H1 (cell line): ENCODE results near the gene INPP4B. TPM values are rescaled to one million over a fixed set of nuclear protein-coding genes. Genes with fewer than 3 reads are reported as not detected.

Experiments
- CBX5 ChIP-seq: fragments of 300-800, 300-1000 bp; sonication (generic); IDR thresholded peaks from 2 replicates; pipeline ENCODE4 v1.7.1; 2016; ENCODE audit warnings: antibody characterized with exemption, low read length, low read depth
- CHD2 ChIP-seq: IDR thresholded peaks from 2 replicates; pipeline ENCODE4 v1.6.1; 2012; ENCODE audit warnings: low read length, improper control_type of control experiment
- CHD7 ChIP-seq: fragments of 300-600 bp; sonication (generic); IDR thresholded peaks from 2 replicates; pipeline ENCODE4 v1.7.1; 2012; ENCODE audit warnings: low read length, moderate library complexity, mild to moderate bottlenecking, inconsistent platforms; ENCODE audit not compliant: insufficient replicate concordance
- KDM1A ChIP-seq: fragments of 200-600, 300-600 bp; sonication (generic); IDR thresholded peaks from 2 replicates; pipeline ENCODE4 v1.7.1; 2016; ENCODE audit warnings: mild to moderate bottlenecking, low read length, borderline replicate concordance
- SAP30 ChIP-seq: fragments of 300-600 bp; sonication (generic); IDR thresholded peaks from 2 replicates; pipeline ENCODE4 v1.7.1; 2012; ENCODE audit warnings: low read length, moderate library complexity, mild to moderate bottlenecking, inconsistent platforms; ENCODE audit not compliant: insufficient read depth, insufficient replicate concordance
- SP1 ChIP-seq: IDR thresholded peaks from 2 replicates; pipeline ENCODE4 v1.6.1; 2011; ENCODE audit warnings: low read depth, low read length
- TCF12 ChIP-seq: IDR thresholded peaks from 2 replicates; pipeline ENCODE4 v1.6.1; 2011; ENCODE audit warnings: low read depth, mild to moderate bottlenecking, low read length
- polyA plus RNA-seq, 7 experiments: library from polyadenylated mRNA; depleted of rRNA in 3 of 7; stranded (reverse) in 5 of 7; unstranded in 2 of 7; fragments of >200 nt in 5 of 7; fragments of 200-250 nt in 2 of 7; gene quantifications; 1 replicate in 5 of 7; 2 replicates in 1 of 7; 4 replicates in 1 of 7; pipeline versions ENCODE4 v1.2.1 to v1.2.3, GENCODE V29; 2011 to 2013; ENCODE audit warnings: missing spikeins in 2 of 7, mixed read lengths in 2 of 7
- total RNA-seq: library from RNA; stranded (reverse); fragmentation: NEBNext Ultra II Directional; extraction: Animal tissue kit (Norgen Biotek cat#: 25700); gene quantifications from 2 replicates; pipeline ENCODE4 v1.2.1, GENCODE V29; 2021

INPP4B gene
- total and polyA plus RNA-seq, 2 of the 8 experiments (the other 6 are each of a cell fraction or from before 2014, with no cell fraction given), result 0.11 to 0.54 TPM

GRCh38 chr4:142743121-142743825 lies 102.8 kb downstream of the INPP4B start (continued):
- TF ChIP-seq TCF12 (no peak), CHD7 (no peak), KDM1A (no peak), SAP30 (no peak), SP1 (no peak), CHD2 (no peak), CBX5 (no peak)
